ENCODE results near the gene ZBTB17.

DNA sequence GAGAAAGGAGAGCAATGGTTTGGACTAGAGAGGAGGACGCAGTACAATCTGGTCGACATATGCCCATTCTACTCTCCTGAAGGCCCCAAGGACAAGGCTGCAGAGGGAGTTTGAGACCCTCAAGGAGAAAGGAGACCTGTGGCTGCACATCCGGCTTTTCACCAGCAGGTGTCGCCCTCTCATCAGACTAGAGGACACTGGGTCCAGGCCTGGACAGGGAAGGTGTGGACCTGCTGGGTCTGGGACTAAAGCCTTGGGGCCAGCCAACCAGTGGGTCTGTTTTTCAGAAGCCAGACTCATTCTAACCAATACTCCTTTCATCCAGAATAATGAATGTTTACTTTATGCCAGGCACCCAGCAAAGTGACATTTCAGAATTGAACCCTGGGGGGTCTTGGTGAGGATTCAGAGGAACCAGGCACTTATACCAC is 33.1 kb upstream of the ZBTB17 start:
- TF ChIP-seq, protein P1, sequence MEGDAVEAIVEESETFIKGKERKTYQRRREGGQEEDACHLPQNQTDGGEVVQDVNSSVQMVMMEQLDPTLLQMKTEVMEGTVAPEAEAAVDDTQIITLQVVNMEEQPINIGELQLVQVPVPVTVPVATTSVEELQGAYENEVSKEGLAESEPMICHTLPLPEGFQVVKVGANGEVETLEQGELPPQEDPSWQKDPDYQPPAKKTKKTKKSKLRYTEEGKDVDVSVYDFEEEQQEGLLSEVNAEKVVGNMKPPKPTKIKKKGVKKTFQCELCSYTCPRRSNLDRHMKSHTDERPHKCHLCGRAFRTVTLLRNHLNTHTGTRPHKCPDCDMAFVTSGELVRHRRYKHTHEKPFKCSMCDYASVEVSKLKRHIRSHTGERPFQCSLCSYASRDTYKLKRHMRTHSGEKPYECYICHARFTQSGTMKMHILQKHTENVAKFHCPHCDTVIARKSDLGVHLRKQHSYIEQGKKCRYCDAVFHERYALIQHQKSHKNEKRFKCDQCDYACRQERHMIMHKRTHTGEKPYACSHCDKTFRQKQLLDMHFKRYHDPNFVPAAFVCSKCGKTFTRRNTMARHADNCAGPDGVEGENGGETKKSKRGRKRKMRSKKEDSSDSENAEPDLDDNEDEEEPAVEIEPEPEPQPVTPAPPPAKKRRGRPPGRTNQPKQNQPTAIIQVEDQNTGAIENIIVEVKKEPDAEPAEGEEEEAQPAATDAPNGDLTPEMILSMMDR (IDR thresholded peaks at IDR 0.05) = peak; percentile 94 to 99 (median 97)
- no peak for TF ChIP-seq POLR2A (IDR thresholded peaks at IDR 0.05)

Data from heart left ventricle (tissue), 13 donors.